Neural progenitor cell (in vitro differentiated cells): Measurements from ENCODE around the gene HOXB7. TPM values are rescaled to one million over a fixed set of nuclear protein-coding genes. Genes with fewer than 3 reads are reported as not detected.

Source experiments
- DNase-seq: peaks from one replicate; pipeline ENCODE4 v3.0.0-alpha.2; 2016; ENCODE audit warnings: low spot score
- H2AFZ ChIP-seq: fragments of 200-600 bp; sonication (generic); replicated peaks from 2 replicates; pipeline ENCODE4 v1.6.1; 2016; ENCODE audit warnings: antibody characterized with exemption
- H3F3A ChIP-seq: fragments of 200-600 bp; sonication (generic); 2 replicates; pipeline ENCODE4 v1.6.1; 2016; ENCODE audit warnings: antibody characterized with exemption, low read depth
- H3K27ac ChIP-seq: fragments of 200-600 bp; sonication (generic); 2 replicates; pipeline ENCODE4 v1.5.1; 2016; ENCODE audit warnings: mild to moderate bottlenecking
- H3K27me3 ChIP-seq: fragments of 200-600 bp; sonication (generic); 2 replicates; pipeline ENCODE4 v1.6.1; 2016; ENCODE audit warnings: mild to moderate bottlenecking, moderate library complexity
- H3K36me3 ChIP-seq: fragments of 200-600 bp; sonication (generic); 2 replicates; pipeline ENCODE4 v1.5.1; 2016
- H3K4me1 ChIP-seq: fragments of 200-600 bp; sonication (generic); 2 replicates; pipeline ENCODE4 v1.6.1; 2016; ENCODE audit warnings: mixed run types
- H3K4me2 ChIP-seq: fragments of 200-600 bp; sonication (generic); 2 replicates; pipeline ENCODE4 v1.6.1; 2016
- H3K4me3 ChIP-seq: fragments of 200-600 bp; sonication (generic); 2 replicates; pipeline ENCODE4 v1.5.1; 2016
- H3K79me2 ChIP-seq: fragments of 200-600 bp; sonication (generic); 2 replicates; pipeline ENCODE4 v1.6.1; 2016; ENCODE audit warnings: low read depth
- H3K9ac ChIP-seq: fragments of 200-600 bp; sonication (generic); 2 replicates; pipeline ENCODE4 v1.6.1; 2016
- H3K9me3 ChIP-seq: fragments of 200-600 bp; sonication (generic); 2 replicates; pipeline ENCODE4 v1.5.1; 2016; ENCODE audit warnings: low read depth
- H4K20me1 ChIP-seq: fragments of 200-600 bp; sonication (generic); 2 replicates; pipeline ENCODE4 v1.6.1; 2016; ENCODE audit warnings: low read depth
- H3K27ac Mint-ChIP-seq: 3 replicates; pipeline ENCODE4 v1.8.0; 2021; ENCODE audit warnings: mixed read lengths
- H3K27me3 Mint-ChIP-seq: 2 replicates; pipeline ENCODE4 v1.8.0; 2022; ENCODE audit warnings: low read depth, mild to moderate bottlenecking, inconsistent platforms, moderate library complexity, mixed read lengths; ENCODE audit not compliant: insufficient read depth
- H3K36me3 Mint-ChIP-seq: 3 replicates; pipeline ENCODE4 v1.8.0; 2021; ENCODE audit warnings: mixed read lengths
- H3K4me1 Mint-ChIP-seq: 3 replicates; pipeline ENCODE4 v1.8.0; 2021; ENCODE audit warnings: mixed read lengths
- H3K4me3 Mint-ChIP-seq: 3 replicates; pipeline ENCODE4 v1.8.0; 2021; ENCODE audit warnings: mild to moderate bottlenecking, moderate library complexity, mixed read lengths
- H3K9me3 Mint-ChIP-seq: 3 replicates; pipeline ENCODE4 v1.8.0; 2020; ENCODE audit warnings: mixed read lengths
- EZH2 ChIP-seq: fragments of 200-600 bp; sonication (generic); IDR thresholded peaks from 2 replicates; pipeline ENCODE4 v1.6.1; 2017; ENCODE audit warnings: antibody characterized with exemption, mild to moderate bottlenecking, moderate library complexity
- EZH2phosphoT487 ChIP-seq: fragments of 200-600 bp; sonication (generic); IDR thresholded peaks from 2 replicates; pipeline ENCODE4 v1.6.1; 2017; ENCODE audit warnings: antibody characterized with exemption
- total RNA-seq: library from RNA; depleted of rRNA; stranded (reverse); fragments of >200 nt; gene quantifications from 2 replicates; pipeline ENCODE4 v1.2.3, GENCODE V29; 2015; ENCODE audit warnings: low replicate concordance
- TF ChIP-seq, protein P1 (sequence below): fragments of 200-600 bp; sonication (generic); IDR thresholded peaks from 2 replicates; pipeline ENCODE4 v1.5.1; 2017; ENCODE audit warnings: antibody characterized with exemption, mild to moderate bottlenecking

HOXB7 gene
- total RNA-seq, 1 donor from 2014 or later = not detected

DNA sequence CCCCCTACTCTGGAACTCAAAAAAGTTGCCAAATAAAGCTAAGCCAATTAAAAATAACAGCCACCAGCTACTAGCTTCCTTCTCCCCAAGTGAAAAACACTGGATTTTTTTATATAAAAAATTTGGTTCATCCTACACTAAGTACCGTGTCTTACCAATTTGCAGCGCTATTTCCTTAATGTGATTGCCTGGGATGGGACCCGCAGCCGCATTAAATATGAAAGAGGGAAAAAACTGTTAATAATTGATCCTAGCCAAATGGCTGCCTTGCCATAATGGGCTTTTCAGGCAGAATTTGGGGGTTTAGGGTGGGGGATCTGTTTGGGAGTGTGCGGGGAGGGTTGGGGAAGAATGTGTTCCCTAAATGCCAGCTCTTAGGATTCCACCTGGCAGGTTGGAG lies 13.3 kb upstream of the HOXB7 start:
- no peak for DNase-seq
- H3K27ac Mint-ChIP-seq = no peak overlapping the region
- peaks cover 9% of the 10 kb centered on the region for H3K4me1 ChIP-seq
- no peaks in the 10 kb centered on the region for H3K36me3 ChIP-seq
- no peak overlapping the region for H3K4me2 ChIP-seq
- no peak for TF ChIP-seq EZH2
- no peak for TF ChIP-seq EZH2phosphoT487
- TF ChIP-seq, protein P1, sequence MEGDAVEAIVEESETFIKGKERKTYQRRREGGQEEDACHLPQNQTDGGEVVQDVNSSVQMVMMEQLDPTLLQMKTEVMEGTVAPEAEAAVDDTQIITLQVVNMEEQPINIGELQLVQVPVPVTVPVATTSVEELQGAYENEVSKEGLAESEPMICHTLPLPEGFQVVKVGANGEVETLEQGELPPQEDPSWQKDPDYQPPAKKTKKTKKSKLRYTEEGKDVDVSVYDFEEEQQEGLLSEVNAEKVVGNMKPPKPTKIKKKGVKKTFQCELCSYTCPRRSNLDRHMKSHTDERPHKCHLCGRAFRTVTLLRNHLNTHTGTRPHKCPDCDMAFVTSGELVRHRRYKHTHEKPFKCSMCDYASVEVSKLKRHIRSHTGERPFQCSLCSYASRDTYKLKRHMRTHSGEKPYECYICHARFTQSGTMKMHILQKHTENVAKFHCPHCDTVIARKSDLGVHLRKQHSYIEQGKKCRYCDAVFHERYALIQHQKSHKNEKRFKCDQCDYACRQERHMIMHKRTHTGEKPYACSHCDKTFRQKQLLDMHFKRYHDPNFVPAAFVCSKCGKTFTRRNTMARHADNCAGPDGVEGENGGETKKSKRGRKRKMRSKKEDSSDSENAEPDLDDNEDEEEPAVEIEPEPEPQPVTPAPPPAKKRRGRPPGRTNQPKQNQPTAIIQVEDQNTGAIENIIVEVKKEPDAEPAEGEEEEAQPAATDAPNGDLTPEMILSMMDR = no peak
- no peak overlapping the region for H3K4me3 ChIP-seq
- no peak overlapping the region for H3K9ac ChIP-seq
- H3K27ac ChIP-seq = no peak overlapping the region
- H3F3A ChIP-seq = peaks cover 4% of the 10 kb centered on the region
- H4K20me1 ChIP-seq = peaks cover 99% of the 10 kb centered on the region
- H3K36me3 Mint-ChIP-seq = no peaks in the 10 kb centered on the region
- H3K27me3 ChIP-seq = peaks cover 100% of the 10 kb centered on the region
- peaks cover 13% of the 10 kb centered on the region for H3K9me3 Mint-ChIP-seq
- H3K4me3 Mint-ChIP-seq = no peak overlapping the region
- no peaks in the 10 kb centered on the region for H3K9me3 ChIP-seq
- H3K4me1 Mint-ChIP-seq = peaks cover 6% of the 10 kb centered on the region
- no peak overlapping the region for H2AFZ ChIP-seq
- H3K27me3 Mint-ChIP-seq = peaks cover 88% of the 10 kb centered on the region
- no peaks in the 10 kb centered on the region for H3K79me2 ChIP-seq

DNA sequence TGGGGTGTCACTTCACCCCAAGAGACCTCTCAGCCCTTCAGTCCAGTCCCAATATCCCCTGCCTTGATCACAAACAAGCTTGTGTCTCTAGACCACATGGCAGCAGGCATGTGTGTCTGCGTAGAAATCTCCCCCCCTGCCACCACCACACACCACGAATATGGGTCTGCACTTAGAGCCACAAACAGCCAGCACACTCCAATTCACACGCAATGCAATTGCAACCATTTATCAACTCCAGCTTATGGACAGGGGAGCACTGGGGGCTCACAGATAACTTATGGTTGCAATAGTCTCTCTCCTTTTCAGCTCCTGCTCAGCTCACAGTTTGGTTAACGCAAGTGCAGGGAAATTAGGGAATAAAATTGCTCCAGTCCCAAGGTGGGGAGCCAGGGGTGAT lies 12.8 kb upstream of the HOXB7 start:
- peaks cover 88% of the 10 kb centered on the region for H3K27me3 Mint-ChIP-seq
- no peak overlapping the region for H3K4me3 Mint-ChIP-seq
- Histone ChIP-seq H3K4me3 (no peak overlapping the region), H4K20me1 (peaks cover 99% of the 10 kb centered on the region), H3K4me2 (no peak overlapping the region), H2AFZ (no peak overlapping the region), H3K36me3 (no peaks in the 10 kb centered on the region), H3K27me3 (peaks cover 100% of the 10 kb centered on the region), H3K79me2 (no peaks in the 10 kb centered on the region), H3K4me1 (peaks cover 9% of the 10 kb centered on the region), H3K9me3 (no peaks in the 10 kb centered on the region), H3F3A (peaks cover 4% of the 10 kb centered on the region), H3K27ac (no peak overlapping the region), H3K9ac (no peak overlapping the region)
- no peak overlapping the region for H3K27ac Mint-ChIP-seq
- H3K9me3 Mint-ChIP-seq = peaks cover 13% of the 10 kb centered on the region
- DNase-seq = no peak
- H3K4me1 Mint-ChIP-seq = peaks cover 6% of the 10 kb centered on the region
- H3K36me3 Mint-ChIP-seq = no peaks in the 10 kb centered on the region
- TF ChIP-seq EZH2phosphoT487 = no peak
- TF ChIP-seq EZH2 = no peak

GRCh38 chr17:48622857-48623256 lies 12.0 kb upstream of the HOXB7 start:
- H3K79me2 ChIP-seq = no peaks in the 10 kb centered on the region
- H3K9me3 ChIP-seq = no peaks in the 10 kb centered on the region
- H3K36me3 ChIP-seq = no peaks in the 10 kb centered on the region
- H3K27me3 ChIP-seq = peaks cover 100% of the 10 kb centered on the region
- H3K9ac ChIP-seq = no peak overlapping the region
- Mint-ChIP-seq H3K9me3 (peaks cover 16% of the 10 kb centered on the region), H3K4me1 (peaks cover 6% of the 10 kb centered on the region), H3K27me3 (peaks cover 87% of the 10 kb centered on the region), H3K4me3 (no peak overlapping the region), H3K36me3 (no peaks in the 10 kb centered on the region), H3K27ac (no peak overlapping the region)
- H3K4me3 ChIP-seq = no peak overlapping the region
- peaks cover 4% of the 10 kb centered on the region for H3F3A ChIP-seq
- H3K4me1 ChIP-seq = peaks cover 9% of the 10 kb centered on the region
- TF ChIP-seq EZH2 (no peak), EZH2phosphoT487 (no peak)
- TF ChIP-seq, protein P1 = no peak
- DNase-seq = no peak
- no peak overlapping the region for H3K4me2 ChIP-seq
- H4K20me1 ChIP-seq = peaks cover 98% of the 10 kb centered on the region
- H3K27ac ChIP-seq = no peak overlapping the region
- no peak overlapping the region for H2AFZ ChIP-seq

GRCh38 chr17:48621410-48622392 lies 10.9 kb upstream of the HOXB7 start:
- no peaks in the 10 kb centered on the region for H3K9me3 ChIP-seq
- Mint-ChIP-seq H3K4me3 (no peak overlapping the region), H3K36me3 (no peaks in the 10 kb centered on the region), H3K4me1 (peaks cover 2% of the 10 kb centered on the region), H3K27me3 (peaks cover 87% of the 10 kb centered on the region), H3K27ac (no peak overlapping the region), H3K9me3 (peaks cover 14% of the 10 kb centered on the region)
- H2AFZ ChIP-seq = no peak overlapping the region
- no peak overlapping the region for H3K4me3 ChIP-seq
- no peak overlapping the region for H3K4me2 ChIP-seq
- no peak overlapping the region for H3K27ac ChIP-seq
- TF ChIP-seq, protein P1 = no peak
- peak; percentile 82 for TF ChIP-seq EZH2phosphoT487
- TF ChIP-seq EZH2 = peak; percentile 91
- H3K4me1 ChIP-seq = peaks cover 9% of the 10 kb centered on the region
- no peaks in the 10 kb centered on the region for H3K36me3 ChIP-seq
- H4K20me1 ChIP-seq = peaks cover 98% of the 10 kb centered on the region
- H3K9ac ChIP-seq = no peak overlapping the region
- DNase-seq = no peak
- no peaks in the 10 kb centered on the region for H3K79me2 ChIP-seq
- peaks cover 4% of the 10 kb centered on the region for H3F3A ChIP-seq
- peaks cover 100% of the 10 kb centered on the region for H3K27me3 ChIP-seq
